Chondrocyte (in vitro differentiated cells): ENCODE results near the gene ENOX2. TPM values are rescaled to one million over a fixed set of nuclear protein-coding genes. Genes with fewer than 3 reads are reported as not detected.

Source experiments
- DNase-seq: peaks from one replicate; pipeline ENCODE4 v3.0.0; 2021; ENCODE audit warnings: mixed read lengths, low spot score
- H3K27ac Mint-ChIP-seq: one replicate; pipeline ENCODE4 v1.8.0; 2021; ENCODE audit warnings: mild to moderate bottlenecking, moderate library complexity, mixed read lengths; ENCODE audit not compliant: unreplicated experiment
- H3K27me3 Mint-ChIP-seq: 2 replicates; pipeline ENCODE4 v1.8.0; 2021; ENCODE audit warnings: low read depth, mixed read lengths
- H3K36me3 Mint-ChIP-seq: 2 replicates; pipeline ENCODE4 v1.8.0; 2021; ENCODE audit warnings: low read depth, mixed read lengths
- H3K4me1 Mint-ChIP-seq: 2 replicates; pipeline ENCODE4 v1.8.0; 2021; ENCODE audit warnings: low read depth, mild to moderate bottlenecking, mixed read lengths
- H3K4me3 Mint-ChIP-seq: one replicate; pipeline ENCODE4 v1.8.0; 2021; ENCODE audit warnings: mild to moderate bottlenecking, moderate library complexity, mixed read lengths; ENCODE audit not compliant: unreplicated experiment
- H3K9me3 Mint-ChIP-seq: 2 replicates; pipeline ENCODE4 v1.8.0; 2021; ENCODE audit warnings: low read depth, mixed read lengths
- total RNA-seq: library from RNA; stranded (reverse); gene quantifications from 3 replicates; pipeline ENCODE4 v1.2.1, GENCODE V29; 2021
- TF ChIP-seq, protein P1 (sequence below): fragments of 200-600 bp; sonication (generic); IDR thresholded peaks from 2 replicates; pipeline ENCODE4 v1.5.0; 2021; ENCODE audit warnings: antibody characterized with exemption, mild to moderate bottlenecking, moderate library complexity

ENOX2 gene
- total RNA-seq, 1 donor from 2014 or later = 13.7 TPM

DNA sequence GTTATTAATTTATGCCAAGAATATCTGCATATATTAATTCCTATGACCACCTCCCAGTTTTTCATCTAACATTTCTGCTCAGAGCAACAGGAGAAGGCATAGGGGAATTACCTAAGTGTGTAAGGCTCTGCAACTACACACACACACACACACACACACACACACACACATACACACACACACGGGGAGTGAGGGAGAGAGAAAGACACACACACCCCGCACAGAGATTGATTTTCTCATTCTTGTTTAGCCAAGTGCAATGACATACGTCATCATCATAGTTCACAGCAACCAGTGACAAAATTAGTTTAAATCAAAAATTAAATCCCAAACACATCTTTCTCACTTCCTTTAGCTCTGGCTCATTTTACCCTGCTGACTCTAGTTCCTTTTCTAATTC lies 298.1 kb downstream of the ENOX2 start:
- H3K27ac Mint-ChIP-seq = no peak overlapping the region
- H3K36me3 Mint-ChIP-seq = no peaks in the 10 kb centered on the region
- no peak overlapping the region for H3K4me3 Mint-ChIP-seq
- H3K9me3 Mint-ChIP-seq = no peaks in the 10 kb centered on the region
- TF ChIP-seq, protein P1, sequence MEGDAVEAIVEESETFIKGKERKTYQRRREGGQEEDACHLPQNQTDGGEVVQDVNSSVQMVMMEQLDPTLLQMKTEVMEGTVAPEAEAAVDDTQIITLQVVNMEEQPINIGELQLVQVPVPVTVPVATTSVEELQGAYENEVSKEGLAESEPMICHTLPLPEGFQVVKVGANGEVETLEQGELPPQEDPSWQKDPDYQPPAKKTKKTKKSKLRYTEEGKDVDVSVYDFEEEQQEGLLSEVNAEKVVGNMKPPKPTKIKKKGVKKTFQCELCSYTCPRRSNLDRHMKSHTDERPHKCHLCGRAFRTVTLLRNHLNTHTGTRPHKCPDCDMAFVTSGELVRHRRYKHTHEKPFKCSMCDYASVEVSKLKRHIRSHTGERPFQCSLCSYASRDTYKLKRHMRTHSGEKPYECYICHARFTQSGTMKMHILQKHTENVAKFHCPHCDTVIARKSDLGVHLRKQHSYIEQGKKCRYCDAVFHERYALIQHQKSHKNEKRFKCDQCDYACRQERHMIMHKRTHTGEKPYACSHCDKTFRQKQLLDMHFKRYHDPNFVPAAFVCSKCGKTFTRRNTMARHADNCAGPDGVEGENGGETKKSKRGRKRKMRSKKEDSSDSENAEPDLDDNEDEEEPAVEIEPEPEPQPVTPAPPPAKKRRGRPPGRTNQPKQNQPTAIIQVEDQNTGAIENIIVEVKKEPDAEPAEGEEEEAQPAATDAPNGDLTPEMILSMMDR = no peak
- peaks cover 6% of the 10 kb centered on the region for H3K27me3 Mint-ChIP-seq
- no peaks in the 10 kb centered on the region for H3K4me1 Mint-ChIP-seq
- DNase-seq = no peak

DNA sequence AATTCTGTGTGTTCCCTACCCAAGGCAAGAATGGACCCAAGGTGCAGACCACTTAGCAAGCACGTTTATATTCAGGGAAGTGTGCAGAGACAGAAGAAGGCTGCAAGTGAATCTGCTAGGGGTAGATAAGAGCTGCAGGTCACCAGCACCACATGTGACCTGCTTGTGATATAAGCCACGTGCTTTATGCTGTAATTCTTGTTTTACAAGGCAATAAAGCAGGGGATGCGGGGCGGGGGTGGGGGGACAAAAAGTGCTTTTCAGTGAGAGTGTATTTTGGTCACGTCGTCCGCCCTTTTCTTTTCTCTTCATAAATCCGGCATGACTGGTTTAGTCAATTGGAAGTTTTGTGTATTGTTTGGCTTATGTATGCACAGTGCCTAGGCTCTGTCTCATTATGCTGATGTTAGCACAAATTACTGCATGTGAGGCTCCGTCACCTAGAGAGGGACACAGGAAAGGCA lies 308.5 kb downstream of the ENOX2 start:
- Mint-ChIP-seq H3K4me1 (no peaks in the 10 kb centered on the region), H3K36me3 (no peaks in the 10 kb centered on the region), H3K27ac (no peak overlapping the region), H3K9me3 (no peaks in the 10 kb centered on the region), H3K4me3 (no peak overlapping the region), H3K27me3 (peaks cover 1% of the 10 kb centered on the region)
- no peak for DNase-seq
- TF ChIP-seq, protein P1 = no peak

DNA sequence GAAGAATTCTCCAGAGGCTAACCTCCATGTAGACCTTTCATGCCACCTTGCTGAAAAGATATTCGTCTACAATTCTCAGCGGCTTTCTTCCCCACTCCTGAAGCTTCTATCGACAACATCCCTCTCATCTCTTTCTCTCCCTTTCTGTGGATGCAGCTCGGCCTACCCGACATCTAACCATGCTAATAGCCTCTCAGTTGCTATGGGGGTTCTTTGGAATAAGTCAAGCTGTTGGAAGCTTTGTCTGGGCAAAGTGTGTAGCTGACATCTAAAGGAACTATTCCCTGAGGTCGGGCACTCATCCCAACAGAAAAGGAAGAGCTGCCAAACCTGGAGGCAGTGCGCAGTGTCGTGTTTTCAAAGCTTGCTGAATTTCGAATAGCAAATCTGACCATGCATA lies 309.1 kb downstream of the ENOX2 start:
- Mint-ChIP-seq H3K4me1 (no peaks in the 10 kb centered on the region), H3K27me3 (peaks cover 1% of the 10 kb centered on the region), H3K9me3 (no peaks in the 10 kb centered on the region), H3K27ac (no peak overlapping the region), H3K36me3 (no peaks in the 10 kb centered on the region), H3K4me3 (no peak overlapping the region)
- no peak for DNase-seq
- TF ChIP-seq, protein P1 = no peak

DNA sequence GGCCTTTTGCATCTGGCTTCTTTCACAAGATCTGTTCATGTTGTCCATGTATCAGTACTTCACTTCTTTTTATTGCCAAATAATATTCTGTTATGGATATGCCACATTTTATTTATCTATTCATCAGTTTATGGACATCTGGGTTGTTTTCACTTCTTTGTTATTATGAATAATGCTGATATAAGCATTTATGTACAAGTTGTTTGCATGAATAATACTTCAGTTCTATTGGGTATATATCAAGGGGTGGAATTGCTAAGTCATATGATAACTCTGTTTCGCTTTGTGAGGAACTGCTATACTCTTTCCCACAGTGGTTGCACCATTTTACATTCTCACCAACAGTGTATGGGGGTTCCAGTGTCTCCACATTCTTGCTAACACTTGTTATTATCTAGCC lies 310.8 kb downstream of the ENOX2 start:
- no peak for DNase-seq
- H3K4me1 Mint-ChIP-seq = no peaks in the 10 kb centered on the region
- no peak overlapping the region for H3K4me3 Mint-ChIP-seq
- no peaks in the 10 kb centered on the region for H3K36me3 Mint-ChIP-seq
- H3K27ac Mint-ChIP-seq = no peak overlapping the region
- TF ChIP-seq, protein P1 = no peak
- H3K27me3 Mint-ChIP-seq = no peaks in the 10 kb centered on the region
- no peaks in the 10 kb centered on the region for H3K9me3 Mint-ChIP-seq

DNA sequence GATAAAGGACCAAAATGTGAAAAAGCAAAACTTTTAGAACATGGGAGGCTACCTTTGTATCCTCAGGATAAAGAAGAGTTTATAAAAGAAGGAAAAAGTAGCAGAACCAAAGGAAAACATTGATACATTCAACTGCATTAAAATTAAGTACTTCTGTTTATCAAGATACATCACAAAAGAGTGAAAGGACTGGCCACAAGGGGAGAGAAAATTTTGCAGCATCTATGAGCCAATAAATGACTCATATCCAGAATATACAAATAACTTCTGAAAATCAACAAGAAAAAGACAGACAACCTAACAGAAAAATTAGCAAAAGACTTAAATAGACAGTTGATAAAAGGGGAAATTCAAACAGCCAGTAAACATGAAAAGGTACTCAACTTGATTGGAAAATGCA lies 324.1 kb downstream of the ENOX2 start:
- Mint-ChIP-seq H3K4me3 (no peak overlapping the region), H3K27me3 (no peaks in the 10 kb centered on the region), H3K9me3 (no peaks in the 10 kb centered on the region), H3K4me1 (peaks cover 5% of the 10 kb centered on the region), H3K36me3 (no peaks in the 10 kb centered on the region), H3K27ac (no peak overlapping the region)
- TF ChIP-seq, protein P1 = no peak
- no peak for DNase-seq
